ENCODE measurements around the gene FAM9B.
"Not testable (repeated sequence)": the region's sequence is repeated elsewhere in the genome, so short reads cannot be mapped to it uniquely, and the experiment has no call there.

FAM9B gene

GRCh38 chrX:9033989-9034388 is at the start of gene FAM9B:
FAM9B (minus strand) TSS chrX:9034127; CDS start chrX:9032986, 1,141 bp downstream.
- no peak for DNase-seq

DNA sequence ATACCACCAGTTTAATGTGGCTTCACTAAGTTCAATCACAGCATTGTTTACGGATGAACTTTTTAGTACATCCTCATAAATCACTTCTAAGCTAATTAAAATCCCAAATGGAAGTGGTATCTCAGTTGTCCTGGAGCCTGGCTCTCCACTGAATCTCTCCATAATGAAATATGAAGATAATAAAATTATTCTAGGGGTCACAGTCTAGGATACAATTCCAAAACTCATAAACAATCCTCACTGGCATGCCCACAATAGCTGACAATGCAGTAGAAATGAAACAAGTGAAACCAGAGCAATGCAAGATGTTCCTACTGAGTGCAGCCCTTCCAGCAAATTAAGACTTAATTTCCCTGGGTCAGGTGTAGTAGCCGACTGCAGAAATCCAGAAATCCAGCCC is 47.3 kb upstream of the FAM9B start:
- no peak for DNase-seq

- no peak for DNase-seq
Measured at GRCh38 chrX:9074326-9074725, 40.4 kb upstream of the FAM9B start.

DNA sequence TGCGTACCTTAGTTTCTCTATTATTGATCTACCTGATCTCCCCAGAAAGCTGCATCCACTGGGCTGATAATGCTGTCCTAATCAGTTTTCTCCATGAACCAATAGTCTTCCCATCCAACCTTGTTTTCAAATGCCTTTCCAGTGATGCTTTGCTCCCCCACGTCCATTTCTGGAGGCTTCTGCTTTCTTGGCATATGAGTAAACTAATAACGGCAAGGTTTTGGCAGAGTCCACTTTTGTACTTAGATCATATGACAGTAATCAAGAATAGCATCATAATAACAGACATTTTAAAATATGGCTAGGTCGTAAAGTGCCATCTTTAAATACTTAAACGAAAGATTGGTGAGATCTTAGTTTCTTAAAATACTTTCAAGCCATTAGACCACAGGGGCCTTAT is 38.4 kb upstream of the FAM9B start:
- DNase-seq, result no peak

GRCh38 chrX:9071031-9071650 is 37.2 kb upstream of the FAM9B start:
- no peak for DNase-seq

DNA sequence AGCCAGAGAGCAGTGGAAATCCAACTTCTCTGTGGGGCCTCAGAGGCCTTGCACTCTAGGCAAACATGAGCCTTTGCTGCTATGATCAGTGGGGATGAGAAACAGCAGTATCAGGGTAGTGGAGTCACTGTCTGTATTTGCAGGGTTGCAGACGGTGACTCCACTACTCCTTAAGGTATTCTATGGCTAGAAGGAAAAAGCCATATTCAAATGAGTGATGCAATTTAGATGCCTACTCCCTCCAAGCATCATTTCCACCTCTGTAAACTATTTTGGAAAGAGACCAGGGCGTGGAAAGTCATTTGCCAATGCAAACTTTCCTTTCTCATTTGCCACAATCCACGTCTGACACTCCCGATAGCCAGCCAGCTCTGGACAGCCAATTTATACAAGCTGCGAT is 35.6 kb upstream of the FAM9B start:
- no peak for DNase-seq

DNA sequence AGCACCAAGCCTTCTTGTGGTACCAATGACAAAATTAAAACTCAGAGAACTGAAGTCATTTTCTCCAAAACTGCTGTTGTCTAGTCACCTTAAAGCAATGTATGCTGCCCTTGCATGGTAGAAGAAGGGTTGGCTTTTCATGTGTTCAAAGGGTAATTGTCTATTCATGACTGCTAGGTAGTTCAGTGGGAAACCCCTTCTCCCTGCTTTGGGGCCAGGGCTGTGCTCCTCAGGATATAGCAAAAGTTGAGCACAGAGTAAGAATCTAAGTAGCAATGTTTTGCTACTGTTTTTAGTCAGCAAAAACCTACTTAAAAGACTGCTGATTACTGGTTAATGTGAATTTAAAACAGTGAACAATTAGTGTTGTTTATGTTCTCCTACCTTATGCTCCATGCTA is 30.8 kb upstream of the FAM9B start:
- DNase-seq, result no peak

- no peak for DNase-seq
Measured at GRCh38 chrX:9062641-9063040, 28.7 kb upstream of the FAM9B start.

DNA sequence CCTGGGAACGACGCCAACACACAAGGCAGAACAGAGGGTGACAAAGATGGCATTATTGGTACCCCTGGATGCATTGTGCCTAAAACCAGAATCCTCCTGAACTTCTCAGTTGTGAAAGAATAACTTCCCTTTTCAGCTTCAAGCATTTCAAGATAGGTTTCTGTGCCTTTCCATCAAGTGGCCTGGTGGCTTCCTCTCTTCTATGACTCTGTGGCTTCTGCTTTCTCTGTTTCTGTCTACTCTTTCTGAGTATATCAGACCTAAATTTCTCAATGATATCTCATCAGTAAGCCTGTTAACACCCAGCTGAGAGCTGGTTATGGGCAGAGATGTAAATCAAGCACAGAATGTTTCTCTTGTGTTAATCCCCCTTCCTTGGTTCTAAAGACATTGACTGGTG is 21.4 kb upstream of the FAM9B start:
- no peak for DNase-seq

DNA sequence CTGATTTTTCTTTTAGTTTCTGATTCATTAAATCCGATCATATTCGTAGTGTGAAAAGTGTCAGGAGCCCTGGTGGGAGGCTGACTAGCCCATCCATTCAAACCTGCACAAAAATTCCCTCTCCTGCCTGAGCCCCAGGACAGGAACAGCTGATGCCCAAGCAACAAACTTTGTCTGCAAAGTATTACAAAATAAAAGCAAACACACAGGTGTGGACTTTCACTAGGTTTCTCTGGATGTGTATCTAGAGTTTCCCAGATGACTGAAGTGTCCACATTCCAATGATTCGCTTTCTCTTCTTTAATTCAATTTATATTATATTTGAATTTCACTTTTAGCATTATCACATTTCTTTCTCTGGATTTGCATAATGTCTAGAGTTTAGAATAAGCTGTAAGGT is 18.2 kb upstream of the FAM9B start:
- DNase-seq, result no peak

GRCh38 chrX:9050331-9050730 is 16.4 kb upstream of the FAM9B start:
- no peak for DNase-seq

DNA sequence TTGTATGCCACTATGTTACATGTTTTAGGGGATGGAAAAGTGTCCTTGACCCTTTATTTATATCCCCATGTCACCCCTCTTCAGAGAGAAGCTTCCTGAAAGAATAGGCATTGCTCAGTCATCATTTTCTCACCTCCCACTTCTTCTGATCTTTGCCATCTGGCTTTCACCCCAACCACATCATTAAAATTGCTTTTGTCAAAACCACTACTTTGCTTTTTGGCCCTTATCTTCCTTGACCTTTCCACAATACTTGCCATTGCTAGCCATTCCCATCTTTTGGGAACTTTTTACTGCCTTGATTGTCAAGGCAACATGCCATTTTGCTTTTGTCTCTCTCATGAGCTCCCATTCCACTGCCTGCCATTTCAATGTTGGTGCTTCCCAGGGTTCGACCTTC is 14.9 kb upstream of the FAM9B start:
- DNase-seq, result no peak

GRCh38 chrX:9038244-9038643 is 4.3 kb upstream of the FAM9B start:
- DNase-seq, result no peak

GRCh38 chrX:9037296-9037695 is 3.4 kb upstream of the FAM9B start:
- DNase-seq, result no peak

- DNase-seq, result no peak
Measured at GRCh38 chrX:9033586-9033985, 341 bp downstream of the FAM9B start.

DNA sequence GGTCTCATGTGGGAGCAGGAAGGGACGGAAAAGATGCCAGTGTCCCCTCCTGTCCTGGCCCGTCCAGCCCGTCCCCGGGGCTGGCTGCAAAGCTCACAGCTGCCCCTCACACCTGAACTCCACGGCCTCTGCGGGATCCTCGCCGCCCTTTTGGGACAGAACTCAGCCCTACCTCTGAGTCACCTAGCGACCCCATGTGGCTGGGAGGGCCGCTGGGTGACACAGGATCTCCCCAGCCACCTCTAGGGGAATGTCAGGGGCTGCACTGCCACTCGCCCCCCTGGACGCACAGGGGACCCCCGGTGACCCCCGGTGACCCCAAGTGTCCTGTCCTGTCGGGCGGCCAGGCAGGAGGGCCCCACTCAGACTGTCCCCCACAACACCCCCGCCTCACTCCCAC is 748 bp downstream of the FAM9B start:
- no peak for DNase-seq

DNA sequence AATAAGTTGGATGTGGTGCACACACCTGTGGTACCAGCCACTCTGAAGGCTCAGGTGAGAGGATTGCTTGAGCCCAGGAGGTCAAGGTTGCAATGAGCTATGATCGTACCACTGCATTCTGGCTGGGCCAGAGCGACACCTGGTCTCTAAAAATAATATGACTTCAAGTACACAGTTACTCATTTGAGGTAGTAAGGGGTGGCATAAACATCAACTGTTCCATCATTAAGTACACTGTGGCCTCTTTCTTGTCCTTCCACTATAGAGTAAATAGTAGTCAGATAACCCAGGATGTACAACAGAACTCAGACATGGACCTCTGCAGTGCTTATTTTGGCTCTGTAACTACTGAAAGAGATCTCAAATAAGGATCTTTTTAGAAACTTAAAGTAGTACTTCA is 10.6 kb downstream of the FAM9B start:
- no peak for DNase-seq

GRCh38 chrX:9019151-9019550 is 14.8 kb downstream of the FAM9B start:
- DNase-seq, result no peak

DNA sequence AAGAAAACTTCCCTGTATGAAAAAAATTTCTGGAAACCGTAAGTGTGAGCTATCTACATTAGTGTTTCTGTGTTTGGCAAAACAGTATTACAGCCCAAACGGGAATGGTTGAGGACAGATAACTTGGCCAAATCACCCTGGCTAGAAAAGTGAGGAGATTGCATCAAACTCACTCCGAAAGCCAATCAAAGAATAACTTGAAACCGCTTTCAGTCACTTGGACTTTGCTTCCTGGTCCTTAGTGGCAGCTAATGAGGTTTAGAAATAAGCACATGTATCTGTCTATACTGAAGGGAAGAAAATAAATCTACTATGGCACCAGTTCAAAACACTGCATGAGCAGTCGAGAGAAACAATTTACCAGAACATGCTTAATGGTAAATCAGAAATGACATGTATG is 15.6 kb downstream of the FAM9B start:
- not testable (repeated sequence) for DNase-seq

GRCh38 chrX:9003041-9003440 is 30.9 kb downstream of the FAM9B start:
- no peak for DNase-seq

GRCh38 chrX:8988446-8988845 is 45.5 kb downstream of the FAM9B start:
- DNase-seq, result no peak

DNA sequence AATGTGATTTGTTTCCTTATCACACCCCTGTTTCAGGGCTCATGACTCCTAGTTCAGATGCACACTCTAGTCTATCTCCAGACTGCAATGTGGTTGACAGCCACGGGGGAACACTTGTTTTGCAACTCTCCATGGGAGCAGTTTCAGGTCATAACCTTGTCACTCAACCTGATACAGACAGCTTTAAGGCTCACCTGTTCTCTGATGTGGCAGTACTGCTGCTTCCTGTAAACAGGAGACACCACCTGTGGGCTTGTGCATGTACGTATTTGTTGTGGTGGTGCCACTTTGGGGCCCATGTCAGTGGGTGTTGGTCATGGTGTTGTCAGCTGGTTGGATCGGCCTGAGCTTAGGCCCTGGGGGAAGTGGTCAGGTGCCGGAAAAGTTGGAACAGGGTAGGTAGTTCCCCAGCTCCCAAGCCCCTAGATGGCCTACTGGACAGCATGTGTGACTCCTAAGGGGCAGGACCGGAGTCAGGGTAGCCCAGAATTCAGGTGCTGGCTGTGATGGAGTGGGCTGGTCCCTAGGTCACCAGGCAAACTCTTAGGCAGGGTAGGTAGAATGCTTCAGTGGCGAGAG is 46.2 kb downstream of the FAM9B start:
- DNase-seq, result peak; percentile 57 to 65

- no peak for DNase-seq
Measured at GRCh38 chrX:8984231-8984630, 49.7 kb downstream of the FAM9B start.

GRCh38 chrX:8981723-8982122 is 52.2 kb downstream of the FAM9B start:
- DNase-seq, result peak in 1 of 2 donors; percentile 15

- DNase-seq, result no peak
Measured at GRCh38 chrX:8980756-8981155, 53.2 kb downstream of the FAM9B start.

All from CD4-positive, alpha-beta T cell treated with Interleukin-1 beta for 1 hour (primary cell).